8988T (cell line): ENCODE results near the gene KIF23.
A peak's percentile ranks its signal among the peaks of the same experiment; 100 is the strongest.
"Not testable (repeated sequence)": the region's sequence is repeated elsewhere in the genome, so short reads cannot be mapped to it uniquely, and the experiment has no call there.

ENCODE experiments used
- DNase-seq: peaks from one replicate; pipeline ENCODE4 v3.0.0; 2011

Gene KIF23

GRCh38 chr15:69413822-69414700 lies at the start of gene KIF23:
Gene KIF23 (plus strand): TSS chr15:69414349. CDS start chr15:69414466, 117 bp downstream.
- DNase-seq = peak; percentile 84

DNA sequence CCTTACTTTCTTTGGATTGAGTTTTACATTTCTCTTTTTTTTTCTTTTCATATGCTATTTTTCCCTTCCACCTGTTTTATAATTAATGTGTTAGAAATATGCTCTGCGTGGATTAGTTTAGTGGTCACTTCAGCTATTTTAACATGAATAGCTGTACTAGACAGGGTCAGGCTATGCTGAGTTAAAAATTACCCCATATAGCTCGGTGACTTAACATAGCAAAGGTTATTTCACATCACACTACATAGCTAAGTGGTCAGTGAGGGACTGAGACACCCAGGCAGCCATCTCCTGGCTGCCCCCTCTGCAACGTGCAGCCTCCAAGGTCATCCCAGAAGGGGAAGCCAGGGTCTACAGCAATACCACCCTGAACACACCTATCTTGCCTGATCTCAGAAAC lies 46.9 kb upstream of the KIF23 start:
- no peak for DNase-seq

DNA sequence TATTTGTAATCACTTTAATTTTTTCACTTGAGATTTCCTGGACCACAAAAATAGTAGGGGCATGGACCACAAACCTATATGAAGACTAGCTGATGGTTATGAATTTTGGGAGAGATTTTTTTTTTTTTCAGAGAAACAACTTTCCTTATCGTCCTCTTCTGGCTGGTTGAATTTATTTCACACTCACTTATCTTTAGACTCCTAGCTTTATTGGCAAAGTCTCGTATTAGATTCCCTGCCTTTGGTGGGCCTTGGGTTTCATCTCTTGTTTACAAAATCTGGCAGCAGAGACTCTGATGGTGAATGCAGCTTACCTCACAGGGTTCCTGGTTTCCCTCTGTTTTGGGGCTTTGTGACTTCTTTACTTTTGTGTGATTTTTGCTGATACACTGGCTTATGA lies 44.5 kb upstream of the KIF23 start:
- DNase-seq = no peak

GRCh38 chr15:69373406-69373805 lies 40.7 kb upstream of the KIF23 start:
- DNase-seq = no peak

DNA sequence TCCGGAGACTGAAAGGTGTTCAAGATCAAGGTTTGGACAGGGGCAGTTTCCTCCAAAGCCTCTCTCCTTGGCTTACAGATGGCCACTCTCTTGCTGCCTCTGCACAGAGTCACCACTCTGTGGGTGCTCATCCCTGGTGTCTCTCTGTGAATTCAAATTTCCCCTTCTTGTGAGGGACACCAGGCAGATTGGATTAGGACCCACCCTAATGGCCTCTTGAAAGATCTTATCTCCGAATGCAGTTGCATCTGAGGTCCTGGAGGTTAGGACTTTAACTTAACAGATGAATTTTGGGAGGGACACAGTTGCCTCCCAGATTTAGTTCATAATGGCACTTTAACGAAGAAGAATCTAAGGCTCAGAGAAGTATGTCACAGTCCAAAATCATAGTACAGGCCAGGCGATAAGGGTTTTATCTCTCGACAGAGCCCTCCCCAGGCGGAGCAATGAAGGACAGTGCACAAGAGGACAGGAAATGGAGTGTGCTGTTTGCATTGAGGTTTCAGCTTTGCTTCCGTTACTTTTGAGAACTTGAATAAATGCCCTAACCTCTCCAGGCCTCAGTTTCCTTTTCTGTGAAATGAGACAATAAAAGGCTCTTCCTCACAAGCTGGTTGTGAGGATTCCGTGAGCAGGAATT lies 38.9 kb upstream of the KIF23 start:
- no peak for DNase-seq

GRCh38 chr15:69377216-69377970 lies 36.8 kb upstream of the KIF23 start:
- DNase-seq = no peak

GRCh38 chr15:69380100-69380725 lies 33.9 kb upstream of the KIF23 start:
- DNase-seq = no peak

GRCh38 chr15:69380726-69381105 lies 33.4 kb upstream of the KIF23 start:
- no peak for DNase-seq

GRCh38 chr15:69382176-69382575 lies 32.0 kb upstream of the KIF23 start:
- DNase-seq = not testable (repeated sequence)

DNA sequence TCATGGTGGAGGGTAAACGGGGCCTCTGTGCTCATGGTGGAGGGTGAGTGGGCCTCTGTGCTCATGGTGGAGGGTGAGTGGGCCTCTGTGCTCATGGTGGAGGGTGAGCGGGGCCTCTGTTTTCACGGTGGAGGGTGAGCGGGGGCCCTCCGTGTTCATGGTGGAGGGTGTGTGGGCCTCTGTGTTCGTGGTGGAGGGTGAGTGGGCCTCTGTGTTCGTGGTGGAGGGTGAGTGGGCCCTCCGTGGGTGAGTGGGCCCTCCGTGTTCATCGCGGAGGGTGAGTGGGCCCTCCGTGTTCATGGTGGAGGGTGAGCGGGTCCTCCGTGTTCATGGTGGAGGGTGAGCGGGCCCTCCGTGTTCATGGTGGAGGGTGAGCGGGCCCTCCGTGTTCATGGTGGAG lies 30.1 kb upstream of the KIF23 start:
- DNase-seq = not testable (repeated sequence)

DNA sequence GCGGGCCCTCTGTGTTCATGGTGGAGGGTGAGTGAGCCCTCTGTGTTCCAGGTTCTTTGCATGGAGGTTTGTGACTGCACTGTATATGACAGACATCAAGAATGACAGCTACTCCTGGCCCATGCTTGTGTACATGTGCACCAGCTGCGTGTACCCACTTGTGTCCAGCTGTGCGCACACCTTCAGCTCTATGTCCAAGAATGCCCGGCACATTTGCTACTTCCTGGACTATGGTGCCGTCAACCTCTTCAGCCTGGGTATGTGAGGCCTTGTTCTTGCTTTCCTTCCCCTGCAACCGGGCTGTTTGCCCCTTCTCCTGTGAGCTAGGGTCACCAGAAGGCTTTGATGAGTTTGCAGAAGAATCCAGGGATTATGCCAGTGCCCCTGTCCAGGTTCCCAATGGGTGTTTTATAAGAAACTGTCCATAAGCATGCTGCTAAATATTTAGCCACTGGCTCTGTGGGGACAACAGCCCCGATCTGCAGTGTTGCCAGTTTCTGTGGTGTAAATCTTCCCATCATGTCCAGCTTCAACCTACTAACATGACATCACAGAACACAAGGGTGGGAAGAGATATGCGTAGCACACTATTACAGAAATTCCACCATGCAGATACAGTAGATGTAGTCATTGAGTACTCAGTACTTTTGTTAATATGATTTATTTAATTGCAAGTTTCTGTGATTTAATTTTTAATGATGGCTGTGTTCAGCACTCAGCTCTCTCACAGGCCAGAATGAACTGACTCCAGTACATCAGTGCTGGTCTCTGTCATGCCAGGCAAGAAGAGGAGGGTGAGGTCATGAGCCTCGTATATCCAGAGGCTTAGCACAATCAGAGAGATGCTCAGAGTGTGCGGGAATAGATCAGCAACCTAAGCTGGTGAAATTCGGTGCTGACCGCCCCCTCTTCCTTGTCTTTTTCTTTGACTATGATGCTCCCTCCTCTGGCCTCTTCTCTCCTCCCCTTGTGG lies 29.2 kb upstream of the KIF23 start:
- DNase-seq = no peak

DNA sequence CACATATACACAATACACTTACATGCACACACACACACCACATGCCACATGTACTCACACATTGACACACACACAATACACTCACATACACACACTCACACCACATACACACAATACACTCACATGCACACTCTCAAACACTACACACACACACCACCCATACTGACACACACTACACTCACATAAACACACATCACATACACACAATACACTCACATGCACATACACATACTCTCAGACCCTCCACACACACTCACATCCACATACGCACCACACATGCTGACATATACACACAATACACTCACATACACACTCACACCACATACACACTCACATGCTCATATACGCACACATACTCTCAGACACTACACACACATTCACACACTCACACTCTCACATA lies 28.3 kb upstream of the KIF23 start:
- DNase-seq = no peak

GRCh38 chr15:69386284-69386683 lies 27.9 kb upstream of the KIF23 start:
- DNase-seq = no peak

GRCh38 chr15:69388260-69388705 lies 25.9 kb upstream of the KIF23 start:
- no peak for DNase-seq

DNA sequence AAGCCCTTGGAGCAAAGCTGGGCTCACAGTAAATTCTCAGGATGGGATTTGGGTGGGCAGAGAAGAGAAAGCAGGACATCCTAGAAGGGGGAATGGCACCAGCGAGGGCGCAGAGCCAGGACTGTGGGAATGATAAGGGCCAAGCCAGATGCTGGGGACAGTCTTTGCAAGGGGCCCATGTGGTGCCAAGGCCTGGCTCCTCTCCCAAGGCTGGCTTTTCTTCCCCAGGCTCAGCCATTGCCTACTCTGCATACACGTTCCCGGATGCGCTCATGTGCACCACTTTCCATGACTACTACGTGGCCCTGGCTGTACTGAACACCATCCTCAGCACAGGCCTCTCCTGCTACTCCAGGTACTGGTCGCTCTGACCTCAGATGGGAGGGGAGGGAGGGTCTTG lies 24.7 kb upstream of the KIF23 start:
- no peak for DNase-seq

DNA sequence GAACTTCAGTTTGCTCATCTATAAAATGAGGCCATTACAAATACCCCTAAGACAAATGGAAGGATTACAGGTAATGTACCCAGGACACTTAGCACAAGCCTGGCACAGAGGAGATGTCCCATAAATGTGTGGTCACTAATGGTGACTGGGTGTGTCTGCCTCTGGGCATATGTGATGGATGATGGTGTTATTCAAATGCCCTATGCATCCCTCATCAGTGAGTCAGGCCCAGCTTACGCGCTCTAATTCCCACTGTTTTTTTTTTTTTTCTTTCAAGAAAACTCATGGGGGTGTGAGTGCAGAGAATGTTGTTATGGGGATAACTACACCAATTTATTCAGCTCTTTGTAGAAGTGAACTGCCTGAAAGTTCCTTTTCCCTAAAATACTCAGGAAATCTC lies 23.6 kb upstream of the KIF23 start:
- DNase-seq = no peak

DNA sequence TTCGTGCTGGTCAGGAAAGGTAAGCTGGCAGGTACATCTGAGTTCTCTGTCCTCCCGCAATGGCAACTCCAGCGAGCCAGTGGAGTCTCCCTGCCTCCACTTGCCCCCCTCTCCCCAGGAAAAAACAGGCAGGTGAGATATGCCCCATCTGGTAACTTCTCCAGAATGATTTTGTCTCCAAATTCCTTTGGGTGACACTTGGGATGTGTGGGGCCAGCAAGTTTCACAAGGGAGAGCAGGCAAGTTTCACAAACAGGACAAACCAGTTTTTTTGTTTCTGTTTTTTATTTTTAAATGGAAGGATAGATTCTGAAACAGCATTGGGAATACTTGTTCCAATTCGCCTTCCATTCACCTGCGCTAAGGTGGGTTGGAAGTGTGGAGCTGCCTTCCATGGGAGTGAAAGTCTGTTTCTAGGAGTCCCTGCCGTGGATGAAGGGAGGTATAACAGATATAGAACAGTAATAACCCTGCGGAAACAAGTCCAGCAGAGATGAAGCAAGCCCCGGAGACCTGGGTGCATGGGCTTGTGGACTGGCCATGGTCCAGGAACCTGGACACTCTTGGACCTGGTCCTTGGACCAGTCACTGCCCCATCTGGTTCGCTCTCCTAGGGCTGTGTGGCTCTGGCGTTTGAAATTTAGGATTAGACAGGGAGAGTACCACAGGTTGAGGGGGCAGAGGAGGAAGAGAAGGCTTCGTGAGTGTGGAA lies 22.9 kb upstream of the KIF23 start:
- DNase-seq = no peak

- DNase-seq = no peak
Measured at GRCh38 chr15:69392352-69392751, 21.8 kb upstream of the KIF23 start.

GRCh38 chr15:69393831-69394491 lies 20.2 kb upstream of the KIF23 start:
- DNase-seq = no peak

DNA sequence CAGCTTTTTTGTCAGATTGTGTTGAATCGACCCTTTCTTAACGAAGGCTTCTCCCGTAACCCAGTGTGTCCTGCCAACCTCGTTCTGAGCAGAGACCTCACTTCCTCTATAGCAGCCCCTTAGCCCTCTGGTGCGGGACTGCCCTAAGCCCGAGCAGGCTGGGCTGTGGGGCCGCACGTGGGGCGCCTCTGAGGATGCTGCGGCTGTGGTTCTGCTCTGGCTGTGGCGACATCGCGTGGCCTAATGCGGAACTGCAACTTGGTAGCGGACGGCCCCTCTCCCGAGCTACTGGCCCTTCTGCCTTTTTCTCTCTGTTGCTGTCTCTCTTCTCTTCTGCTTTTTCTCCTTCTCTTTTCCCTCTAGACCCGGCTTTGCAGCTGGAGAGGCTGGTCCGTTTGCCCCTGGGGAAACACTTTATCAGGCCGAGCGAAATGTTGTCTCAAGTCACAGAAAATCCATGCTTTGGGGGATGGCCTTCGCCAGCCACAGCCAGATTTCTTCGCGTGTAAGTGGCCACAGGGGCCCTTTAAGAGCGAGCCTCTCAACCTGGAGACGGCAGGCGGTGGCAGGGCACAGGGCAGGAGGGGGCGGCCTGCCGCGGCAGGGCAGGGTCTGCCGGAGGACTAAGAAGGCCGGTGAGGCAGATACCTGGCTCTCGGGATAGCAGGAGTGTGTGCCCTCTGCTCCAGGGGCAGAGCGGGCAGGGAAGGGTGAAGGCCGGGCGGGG lies 19.4 kb upstream of the KIF23 start:
- peak; percentile 76 for DNase-seq
